Fibroblast of lung (primary cell): Measurements from ENCODE around the gene FGF9. TPM values are rescaled to one million over a fixed set of nuclear protein-coding genes. Genes with fewer than 3 reads are reported as not detected.

Experiments
- DNase-seq, 2 donors: peaks; one replicate each; pipeline versions ENCODE4 v3.0.0 to v3.0.0-alpha.2; 2010; ENCODE audit warnings: low read depth in 2 of 2
- H2AFZ ChIP-seq: 2 replicates; pipeline ENCODE4 v1.5.1; 2012; ENCODE audit warnings: low read length, control low read depth, inconsistent platforms
- H3K27ac ChIP-seq: 2 replicates; pipeline ENCODE4 v1.5.1; 2011; ENCODE audit warnings: low read length, control low read depth; ENCODE audit not compliant: insufficient read depth
- H3K27me3 ChIP-seq: 2 replicates; pipeline ENCODE4 v1.5.1; 2011; ENCODE audit warnings: mild to moderate bottlenecking, low read length; ENCODE audit not compliant: control insufficient read depth, insufficient read depth
- H3K36me3 ChIP-seq: 2 replicates; pipeline ENCODE4 v1.5.1; 2011; ENCODE audit warnings: low read length; ENCODE audit not compliant: control insufficient read depth, insufficient read depth
- H3K4me1 ChIP-seq: 2 replicates; pipeline ENCODE4 v1.5.1; 2011; ENCODE audit warnings: low read length; ENCODE audit not compliant: control insufficient read depth, insufficient read depth; ENCODE audit errors: extremely low read depth
- H3K4me2 ChIP-seq: 2 replicates; pipeline ENCODE4 v1.5.1; 2011; ENCODE audit warnings: low read length, control low read depth; ENCODE audit not compliant: insufficient read depth; ENCODE audit errors: extremely low read depth
- H3K4me3 ChIP-seq, 4 experiments: fragments of 200-600 bp in 1 of 4; sonication (generic) in 1 of 4; replicated peaks in 1 of 4; 2 replicates each; pipeline ENCODE4 v1.5.1; 2011 to 2016; ENCODE audit warnings: low read length in 4 of 4, low read depth in 3 of 4, mild to moderate bottlenecking in 3 of 4, control low read depth in 2 of 4, inconsistent platforms in 1 of 4, mixed read lengths in 1 of 4; ENCODE audit not compliant: insufficient read depth in 1 of 4; ENCODE audit errors: control extremely low read depth in 1 of 4
- H3K79me2 ChIP-seq: 2 replicates; pipeline ENCODE4 v1.5.1; 2012; ENCODE audit warnings: mild to moderate bottlenecking, low read length, inconsistent platforms; ENCODE audit not compliant: control insufficient read depth, insufficient read depth
- H3K9ac ChIP-seq: 2 replicates; pipeline ENCODE4 v1.5.1; 2011; ENCODE audit warnings: mild to moderate bottlenecking, low read length, control low read depth; ENCODE audit not compliant: insufficient read depth
- H3K9me3 ChIP-seq: 2 replicates; pipeline ENCODE4 v1.5.1; 2012; ENCODE audit warnings: low read depth, low read length; ENCODE audit not compliant: control insufficient read depth, insufficient read depth
- H4K20me1 ChIP-seq: 2 replicates; pipeline ENCODE4 v1.5.1; 2011; ENCODE audit warnings: low read length; ENCODE audit not compliant: control insufficient read depth, insufficient read depth; ENCODE audit errors: extremely low read depth
- CTCF ChIP-seq, 2 donors: IDR thresholded peaks in 1 of 2; conservative IDR thresholded peaks in 1 of 2; 1 replicate in 1 of 2; 2 replicates in 1 of 2; pipeline ENCODE4 v1.5.1; 2011 to 2012; ENCODE audit warnings: low read length in 2 of 2, control low read depth in 1 of 2, inconsistent platforms in 1 of 2, low read depth in 1 of 2, mild to moderate bottlenecking in 1 of 2
- EZH2 ChIP-seq: IDR thresholded peaks from 2 replicates; pipeline ENCODE4 v1.5.1; 2012; ENCODE audit warnings: low read length, control low read depth, mild to moderate bottlenecking; ENCODE audit errors: missing control alignments
- polyA plus RNA-seq, 2 donors: library from polyadenylated mRNA; depleted of rRNA in 1 of 2; stranded (reverse) in 1 of 2; unstranded in 1 of 2; fragments of >200 nt; gene quantifications; 2 replicates each; pipeline ENCODE4 v1.2.1, GENCODE V29; 2011 to 2012; ENCODE audit warnings: missing spikeins in 1 of 2
- total RNA-seq: library from RNA; depleted of rRNA; stranded (reverse); fragments of >200 nt; gene quantifications from 2 replicates; pipeline ENCODE4 v1.2.1, GENCODE V29; 2014

FGF9 gene
- total and polyA plus RNA-seq, 2 donors (not counting 1 experiment from before 2014, with no cell fraction given): 0.06 to 0.33 TPM

GRCh38 chr13:21736926-21737325 lies 66.1 kb downstream of the FGF9 start:
- TF ChIP-seq CTCF (conservative IDR thresholded peaks at IDR 0.05 in 1 of 2, IDR thresholded peaks at IDR 0.05 in 1 of 2; ENCODE audit: low read depth in 1 of 2, low read length in 2 of 2): no peak
- no peak for TF ChIP-seq EZH2
- Histone ChIP-seq H3K27me3 (no peaks in the 10 kb centered on the region), H3K4me1 (no peaks in the 10 kb centered on the region), H3K79me2 (no peaks in the 10 kb centered on the region), H2AFZ (no peak overlapping the region), H3K4me3 (no peak overlapping the region), H3K9me3 (no peaks in the 10 kb centered on the region), H3K4me2 (no peak overlapping the region), H3K36me3 (no peaks in the 10 kb centered on the region), H3K27ac (no peak overlapping the region), H4K20me1 (no peaks in the 10 kb centered on the region), H3K9ac (no peak overlapping the region)
- DNase-seq: no peak

- Histone ChIP-seq H2AFZ (no peak overlapping the region), H4K20me1 (no peaks in the 10 kb centered on the region), H3K4me3 (no peak overlapping the region), H3K4me2 (no peak overlapping the region), H3K4me1 (no peaks in the 10 kb centered on the region), H3K36me3 (no peaks in the 10 kb centered on the region), H3K27ac (no peak overlapping the region), H3K9me3 (no peaks in the 10 kb centered on the region), H3K27me3 (no peaks in the 10 kb centered on the region), H3K79me2 (no peaks in the 10 kb centered on the region), H3K9ac (no peak overlapping the region)
- no peak for DNase-seq
- TF ChIP-seq EZH2: no peak
- TF ChIP-seq CTCF (conservative IDR thresholded peaks at IDR 0.05 in 1 of 2, IDR thresholded peaks at IDR 0.05 in 1 of 2; ENCODE audit: low read depth in 1 of 2, low read length in 2 of 2): no peak
Observed at GRCh38 chr13:21738630-21739029, 67.8 kb downstream of the FGF9 start.

GRCh38 chr13:21739771-21740170 lies 68.9 kb downstream of the FGF9 start:
- Histone ChIP-seq H3K27ac (no peak overlapping the region), H3K9me3 (no peaks in the 10 kb centered on the region), H3K27me3 (no peaks in the 10 kb centered on the region), H3K4me2 (no peak overlapping the region), H3K4me3 (no peak overlapping the region), H3K9ac (no peak overlapping the region), H3K36me3 (no peaks in the 10 kb centered on the region), H3K79me2 (no peaks in the 10 kb centered on the region), H3K4me1 (no peaks in the 10 kb centered on the region), H2AFZ (no peak overlapping the region), H4K20me1 (no peaks in the 10 kb centered on the region)
- DNase-seq: no peak
- TF ChIP-seq EZH2 (no peak), CTCF (conservative IDR thresholded peaks at IDR 0.05 in 1 of 2, IDR thresholded peaks at IDR 0.05 in 1 of 2; ENCODE audit: low read depth in 1 of 2, low read length in 2 of 2) (no peak)
